GM12878 (cell line): Measurements from ENCODE around the gene NLRP2B. TPM values are rescaled to one million over a fixed set of nuclear protein-coding genes. Genes with fewer than 3 reads are reported as not detected.
"Not testable (repeated sequence)": the region's sequence is repeated elsewhere in the genome, so short reads cannot be mapped to it uniquely, and the experiment has no call there.

Experiments
- ATAC-seq: fragments of 200-7000 bp; cut with Tn5 transposase; 3 replicates; pipeline ENCODE4 v1.9.1; 2020; ENCODE audit warnings: mild to moderate bottlenecking, moderate library complexity
- BruUV-seq: library from RNA; stranded (reverse); fragments of 400-500 nt; replicated peaks from 2 replicates; lab custom pipeline; 2021; lab: Mats Ljungman, UMichigan
- CTCF ChIA-PET: fragments of 300-600 bp; sonication (Branson Sonifier 250); formaldehyde crosslinking; extraction: SDS; loops from one replicate; lab custom pipeline; 2021; ENCODE audit warnings: inconsistent platforms; lab: Yijun Ruan, JAX
- POLR2A ChIA-PET: fragments of 350-600 bp; formaldehyde crosslinking; extraction: SDS; loops from one replicate; lab custom pipeline; 2021; ENCODE audit warnings: inconsistent platforms; lab: Charles Lee
- RAD21 ChIA-PET: fragments of 300-600 bp; sonication (Branson Sonifier 250); formaldehyde crosslinking; loops from one replicate; lab custom pipeline; 2023; ENCODE audit warnings: antibody characterized with exemption; ENCODE audit not compliant: unreplicated experiment; lab: Charles Lee
- SMC1A ChIA-PET: fragments of 300-600 bp; sonication (Branson Sonifier 250); formaldehyde crosslinking; loops from one replicate; lab custom pipeline; 2023; ENCODE audit not compliant: unreplicated experiment, uncharacterized antibody; lab: Charles Lee
- DNase-seq: peaks from one replicate; pipeline ENCODE4 v3.0.0-alpha.2; 2011; ENCODE audit warnings: low read depth, low spot score
- FAIRE-seq: peaks from 3 replicates; lab custom pipeline; 2011; peaks lifted over from hg19 to GRCh38; lab: Jason Lieb, UNC
- H2AFZ ChIP-seq: 2 replicates; pipeline ENCODE4 v1.6.0; 2011; ENCODE audit warnings: low read depth, low read length, control low read depth; ENCODE audit not compliant: control insufficient read depth
- H3K27ac ChIP-seq: 2 replicates; pipeline ENCODE4 v1.5.1; 2011; ENCODE audit warnings: control low read depth; ENCODE audit not compliant: control insufficient read depth, insufficient read depth
- H3K27me3 ChIP-seq, 2 experiments: replicated peaks in 1 of 2; 2 replicates each; pipeline versions ENCODE4 v1.6.0 to v1.6.1; 2011; ENCODE audit warnings: low read length in 1 of 2; ENCODE audit not compliant: control insufficient read depth in 2 of 2, insufficient read depth in 2 of 2
- H3K36me3 ChIP-seq, 2 experiments: 2 replicates each; pipeline ENCODE4 v1.5.1; 2011; ENCODE audit warnings: low read length in 1 of 2; ENCODE audit not compliant: control insufficient read depth in 2 of 2, insufficient read depth in 2 of 2
- H3K4me1 ChIP-seq: 2 replicates; pipeline ENCODE4 v1.6.1; 2011; ENCODE audit warnings: mild to moderate bottlenecking, low read length, moderate library complexity, mixed read lengths; ENCODE audit not compliant: control insufficient read depth, insufficient read depth
- H3K4me2 ChIP-seq: 2 replicates; pipeline ENCODE4 v1.6.0; 2011; ENCODE audit warnings: control low read depth; ENCODE audit not compliant: control insufficient read depth, insufficient read depth
- H3K4me3 ChIP-seq: fragments of 200-600 bp; sonication (generic); 2 replicates; pipeline ENCODE4 v1.5.1; 2016
- H3K79me2 ChIP-seq: 2 replicates; pipeline ENCODE4 v1.6.0; 2011; ENCODE audit warnings: low read length; ENCODE audit not compliant: control insufficient read depth, insufficient read depth
- H3K9ac ChIP-seq: 2 replicates; pipeline ENCODE4 v1.8.0; 2011; ENCODE audit warnings: low read length, control low read depth, mixed read lengths; ENCODE audit not compliant: control insufficient read depth, insufficient read depth
- H3K9me3 ChIP-seq: replicated peaks from 3 replicates; pipeline ENCODE4 v1.5.1; 2011; ENCODE audit warnings: mild to moderate bottlenecking, low read length; ENCODE audit not compliant: control insufficient read depth, insufficient read depth
- H4K20me1 ChIP-seq: 2 replicates; pipeline ENCODE4 v1.6.0; 2011; ENCODE audit not compliant: control insufficient read depth, insufficient read depth
- CREM ChIP-seq: IDR thresholded peaks from 2 replicates; pipeline ENCODE4 v1.6.1; 2014; ENCODE audit warnings: antibody characterized with exemption, low read depth
- FOXK2 ChIP-seq: fragments of 450-650 bp; IDR thresholded peaks from 2 replicates; pipeline ENCODE4 v1.6.1; 2017; ENCODE audit warnings: mild to moderate bottlenecking, moderate library complexity
- HCFC1 ChIP-seq: fragments of 150-350 bp; IDR thresholded peaks from 2 replicates; pipeline ENCODE4 v1.6.1; 2014; ENCODE audit warnings: low read length
- POU2F2 ChIP-seq: IDR thresholded peaks from 3 replicates; pipeline ENCODE4 v1.6.1; 2011; ENCODE audit warnings: low read depth, mild to moderate bottlenecking, low read length, borderline replicate concordance
- RAD51 ChIP-seq: fragments of 450-650 bp; IDR thresholded peaks from 2 replicates; pipeline ENCODE4 v1.6.1; 2016; ENCODE audit warnings: moderate library complexity, mild to moderate bottlenecking, inconsistent platforms
- TAF1 ChIP-seq: IDR thresholded peaks from 2 replicates; pipeline ENCODE4 v1.6.1; 2011; ENCODE audit warnings: mild to moderate bottlenecking, low read depth, low read length, borderline replicate concordance
- TCF7 ChIP-seq: IDR thresholded peaks from 2 replicates; pipeline ENCODE4 v1.6.1; 2014; ENCODE audit warnings: antibody characterized with exemption, borderline replicate concordance
- ZNF687 ChIP-seq: fragments of 450-650 bp; IDR thresholded peaks from 2 replicates; pipeline ENCODE4 v1.6.1; 2017; ENCODE audit warnings: mild to moderate bottlenecking, moderate library complexity
- ZZZ3 ChIP-seq: IDR thresholded peaks from 2 replicates; pipeline ENCODE4 v1.6.1; 2011; ENCODE audit warnings: low read depth; ENCODE audit not compliant: control insufficient read depth, insufficient read length
- WGBS: methylation state at CpG from one replicate; pipeline ENCODE4 v1.1.6; 2016; ENCODE audit warnings: low lambda C conversion rate; ENCODE audit not compliant: insufficient replicate concordance, insufficient coverage; ENCODE audit errors: missing lambda C conversion rate; 5-methylcytosine and 5-hydroxymethylcytosine counted together
- in situ Hi-C: fragments of 300-500 bp; cut with MboI; formaldehyde crosslinking; loops from 9 replicates; pipeline ENCODE4 v1.14.3; 2018; ENCODE audit warnings: mixed read lengths
- intact Hi-C: fragments of 100-400 bp; cut with micrococcal nuclease; formaldehyde crosslinking; loops from one replicate; pipeline ENCODE4 v1.14.2; 2022; ENCODE audit not compliant: unreplicated experiment
- polyA plus RNA-seq, 11 experiments: library from polyadenylated mRNA; depleted of rRNA in 4 of 11; unstranded in 6 of 11; stranded (reverse) in 5 of 11; fragments of >200 nt; fragmentation: Nextera tagmentation in 4 of 11; fragmentation: Illumina TruSeq in 1 of 11; extraction: Ambion mirVana in 4 of 11; extraction: Trizol in 1 of 11; gene quantifications; 1 replicate in 1 of 11; 2 replicates in 10 of 11; pipeline versions ENCODE4 v1.2.1 to v1.2.3, GENCODE V29; 2011 to 2016; ENCODE audit warnings: inconsistent platforms in 2 of 11, missing spikeins in 2 of 11, low read depth in 1 of 11
- total RNA-seq, 4 experiments: library from RNA; depleted of rRNA in 3 of 4; stranded (reverse); fragments of >200 nt in 3 of 4; fragmentation: Illumina TruSeq in 1 of 4; extraction: Trizol in 1 of 4; gene quantifications; 2 replicates each; pipeline versions ENCODE4 v1.2.1 to v1.2.3, GENCODE V29; 2013 to 2021

NLRP2B gene
- total and polyA plus RNA-seq, 10 of the 15 experiments (the other 5 are each of a cell fraction or from before 2014, with no cell fraction given), result not detected

GRCh38 chrX:57725995-57726394 is 45.9 kb upstream of the NLRP2B start:
- ATAC-seq, H2AFZ ChIP-seq, in situ Hi-C loops, BruUV-seq, H3K4me2 ChIP-seq, H3K27ac ChIP-seq, H3K4me1 ChIP-seq, H3K36me3 ChIP-seq, SMC1A ChIA-PET, DNase-seq, FAIRE-seq, H3K79me2 ChIP-seq, H3K9me3 ChIP-seq, intact Hi-C loops, H3K4me3 ChIP-seq, RAD21 ChIA-PET, CTCF ChIA-PET, H3K9ac ChIP-seq, POLR2A ChIA-PET, H4K20me1 ChIP-seq, H3K27me3 ChIP-seq: not testable (repeated sequence)
- WGBS, result 63% methylated on average over 3 of the region's 3 CpGs

GRCh38 chrX:57681341-57681740 is 1.3 kb upstream of the NLRP2B start:
- intact Hi-C loops, result no loop called here
- 40% methylated on average over 2 of the region's 2 CpGs for WGBS
- ChIA-PET CTCF (no interaction called here), POLR2A (no interaction called here), SMC1A (no interaction called here), RAD21 (no interaction called here)
- Histone ChIP-seq H3K9ac (no peak overlapping the region), H2AFZ (no peak overlapping the region), H3K4me1 (no peaks in the 10 kb centered on the region), H3K27me3 (no peaks in the 10 kb centered on the region), H3K36me3 (no peaks in the 10 kb centered on the region), H3K4me2 (no peak overlapping the region), H3K79me2 (no peaks in the 10 kb centered on the region), H3K9me3 (no peaks in the 10 kb centered on the region; the same call in 2 of the 3 replicates), H3K27ac (no peak overlapping the region), H4K20me1 (no peaks in the 10 kb centered on the region), H3K4me3 (no peak overlapping the region)
- DNase-seq (no peak), FAIRE-seq (no peak), ATAC-seq (no peak)
- in situ Hi-C loops, result no loop called here
- no TSS peak for BruUV-seq
- TF ChIP-seq HCFC1 (no peak), ZZZ3 (no peak), FOXK2 (no peak), TAF1 (no peak), RAD51 (no peak), POU2F2 (no peak), ZNF687 (no peak), TCF7 (no peak), CREM (no peak)
